ENCODE data around the gene TRAPPC5. TPM values are rescaled to one million over a fixed set of nuclear protein-coding genes. Genes with fewer than 3 reads are reported as not detected.

Gene TRAPPC5
- total and polyA plus RNA-seq, 2 experiments from 2014 or later, result 78.3 to 252 TPM

DNA sequence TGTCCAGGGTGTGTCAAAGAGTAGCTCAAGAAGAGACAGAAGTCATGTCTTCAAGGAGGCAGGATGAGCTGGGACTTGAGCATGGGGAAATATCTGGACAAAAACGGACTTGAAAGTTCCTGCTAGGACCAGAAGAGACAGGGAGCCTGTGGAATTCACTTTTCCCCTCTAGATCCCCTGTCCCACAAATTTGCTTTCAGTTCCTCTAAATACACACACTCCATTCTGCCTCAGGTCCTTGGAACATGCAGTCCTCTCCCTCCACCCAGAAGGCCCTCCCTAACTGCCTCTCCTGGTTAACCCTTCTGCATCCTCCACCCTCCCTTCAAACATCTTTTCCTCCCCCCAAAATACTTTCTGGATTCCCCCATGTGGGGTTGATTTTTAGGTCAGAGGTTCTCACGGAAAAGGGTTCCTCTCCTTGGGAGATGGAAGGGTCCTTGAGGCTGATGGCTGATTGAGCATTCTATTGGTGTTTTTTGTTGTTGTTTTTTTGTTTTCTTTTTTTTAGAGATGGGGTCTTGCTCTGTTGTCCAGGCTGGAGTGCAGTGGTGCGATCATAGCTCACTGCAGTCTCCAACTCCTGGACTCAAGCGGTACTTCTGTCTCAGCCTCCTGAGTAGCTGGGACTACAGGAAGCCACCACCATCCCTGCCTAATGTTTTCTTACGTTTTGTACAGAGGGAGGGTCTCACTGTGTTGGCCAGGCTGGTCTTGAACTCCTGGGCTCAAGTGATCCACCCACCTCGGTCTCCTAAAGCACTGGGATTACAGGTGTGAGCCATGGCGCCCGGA lies 18.7 kb upstream of the TRAPPC5 start:
- Histone ChIP-seq H4K20me1 (replicated peaks; ENCODE audit: insufficient read depth) (no peaks in the 10 kb centered on the region), H3K4me3 (no peak overlapping the region), H3K79me2 (replicated peaks; ENCODE audit: insufficient read depth) (no peaks in the 10 kb centered on the region), H3F3A (replicated peaks; ENCODE audit: low read depth) (no peaks in the 10 kb centered on the region), H3K27ac (ENCODE audit: low read depth) (no peak overlapping the region), H3K9me2 (ENCODE audit: insufficient read depth) (no peaks in the 10 kb centered on the region), H3K36me3 (ENCODE audit: insufficient read depth) (no peaks in the 10 kb centered on the region), H3K4me1 (ENCODE audit: insufficient read depth) (no peaks in the 10 kb centered on the region), H2AFZ (no peak overlapping the region), H3K27me3 (ENCODE audit: insufficient read depth) (peaks cover 3% of the 10 kb centered on the region; the same call in 1 of the 2 replicates), H3K4me2 (no peak overlapping the region)
- Mint-ChIP-seq H3K9me3 (peaks cover 5% of the 10 kb centered on the region; the same call in 2 of the 3 replicates), H3K36me3 (ENCODE audit: low read depth) (no peaks in the 10 kb centered on the region), H3K4me1 (no peaks in the 10 kb centered on the region), H3K27ac (no peak overlapping the region), H3K4me3 (no peak overlapping the region), H3K27me3 (ENCODE audit: insufficient read depth, low read depth, poor library complexity) (peaks cover 6% of the 10 kb centered on the region)
- TF ChIP-seq STAT1 (IDR thresholded peaks at IDR 0.05; ENCODE audit: unreplicated experiment) (no peak), CREB1 (CRISPR knock-in tag; IDR thresholded peaks at IDR 0.05; ENCODE audit: low read depth) (no peak), POLR2AphosphoS5 (IDR thresholded peaks at IDR 0.05; ENCODE audit: low read depth) (no peak), NANOG (IDR thresholded peaks at IDR 0.05; ENCODE audit: borderline replicate concordance) (no peak), ETS1 (IDR thresholded peaks at IDR 0.05) (no peak), REST (IDR thresholded peaks at IDR 0.05; ENCODE audit: unreplicated experiment) (no peak), EZH2phosphoT487 (IDR thresholded peaks at IDR 0.05; ENCODE audit: unreplicated experiment) (no peak), EZH2 (IDR thresholded peaks at IDR 0.05; ENCODE audit: low read depth, unreplicated experiment) (no peak), JUNB (IDR thresholded peaks at IDR 0.05; ENCODE audit: unreplicated experiment) (no peak), ZNF114 (CRISPR knock-in tag; IDR thresholded peaks at IDR 0.05) (no peak), ZNF462 (CRISPR knock-in tag; IDR thresholded peaks at IDR 0.05) (no peak), ZNF331 (CRISPR knock-in tag; IDR thresholded peaks at IDR 0.05; ENCODE audit: low read depth) (no peak)
- TF ChIP-seq, protein P1, sequence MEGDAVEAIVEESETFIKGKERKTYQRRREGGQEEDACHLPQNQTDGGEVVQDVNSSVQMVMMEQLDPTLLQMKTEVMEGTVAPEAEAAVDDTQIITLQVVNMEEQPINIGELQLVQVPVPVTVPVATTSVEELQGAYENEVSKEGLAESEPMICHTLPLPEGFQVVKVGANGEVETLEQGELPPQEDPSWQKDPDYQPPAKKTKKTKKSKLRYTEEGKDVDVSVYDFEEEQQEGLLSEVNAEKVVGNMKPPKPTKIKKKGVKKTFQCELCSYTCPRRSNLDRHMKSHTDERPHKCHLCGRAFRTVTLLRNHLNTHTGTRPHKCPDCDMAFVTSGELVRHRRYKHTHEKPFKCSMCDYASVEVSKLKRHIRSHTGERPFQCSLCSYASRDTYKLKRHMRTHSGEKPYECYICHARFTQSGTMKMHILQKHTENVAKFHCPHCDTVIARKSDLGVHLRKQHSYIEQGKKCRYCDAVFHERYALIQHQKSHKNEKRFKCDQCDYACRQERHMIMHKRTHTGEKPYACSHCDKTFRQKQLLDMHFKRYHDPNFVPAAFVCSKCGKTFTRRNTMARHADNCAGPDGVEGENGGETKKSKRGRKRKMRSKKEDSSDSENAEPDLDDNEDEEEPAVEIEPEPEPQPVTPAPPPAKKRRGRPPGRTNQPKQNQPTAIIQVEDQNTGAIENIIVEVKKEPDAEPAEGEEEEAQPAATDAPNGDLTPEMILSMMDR (conservative IDR thresholded peaks at IDR 0.05; ENCODE audit: low read depth in 2 of 2), result no peak
- ATAC-seq (no peak), DNase-seq (ENCODE audit: low spot score) (no peak)
